ENCODE results near the gene MTA2. TPM values are rescaled to one million over a fixed set of nuclear protein-coding genes. Genes with fewer than 3 reads are reported as not detected.

Gene MTA2
- total RNA-seq, 1 donor from 2014 or later = 172 TPM

DNA sequence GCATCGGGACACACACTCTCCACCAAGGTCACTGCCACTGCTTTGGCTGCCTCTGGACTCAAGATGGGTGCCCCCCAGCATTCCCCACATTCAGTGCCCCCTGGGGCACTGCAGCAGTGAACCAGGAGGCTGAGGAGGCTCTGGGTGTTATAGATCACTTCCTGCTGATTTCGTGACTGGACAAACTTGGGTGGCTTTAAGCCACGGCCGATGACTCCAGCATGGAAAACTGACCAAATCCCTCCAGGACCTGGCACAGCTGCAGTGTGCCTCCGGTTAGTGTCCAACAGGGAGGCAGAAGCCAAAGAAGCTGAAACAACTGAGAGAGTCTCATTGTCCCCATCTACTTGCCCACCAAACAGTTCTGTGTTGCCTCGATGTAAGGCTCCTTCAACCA, 45.9 kb upstream of the MTA2 start:
- no peak for DNase-seq
- Mint-ChIP-seq H3K4me1 (ENCODE audit: low read depth, unreplicated experiment) (peaks cover 14% of the 10 kb centered on the region), H3K4me3 (ENCODE audit: unreplicated experiment) (no peak overlapping the region), H3K9me3 (ENCODE audit: unreplicated experiment) (peaks cover 7% of the 10 kb centered on the region), H3K27ac (ENCODE audit: unreplicated experiment) (no peak overlapping the region), H3K27me3 (ENCODE audit: unreplicated experiment) (peaks cover 9% of the 10 kb centered on the region), H3K36me3 (ENCODE audit: unreplicated experiment) (no peaks in the 10 kb centered on the region)
- TF ChIP-seq, protein P1, sequence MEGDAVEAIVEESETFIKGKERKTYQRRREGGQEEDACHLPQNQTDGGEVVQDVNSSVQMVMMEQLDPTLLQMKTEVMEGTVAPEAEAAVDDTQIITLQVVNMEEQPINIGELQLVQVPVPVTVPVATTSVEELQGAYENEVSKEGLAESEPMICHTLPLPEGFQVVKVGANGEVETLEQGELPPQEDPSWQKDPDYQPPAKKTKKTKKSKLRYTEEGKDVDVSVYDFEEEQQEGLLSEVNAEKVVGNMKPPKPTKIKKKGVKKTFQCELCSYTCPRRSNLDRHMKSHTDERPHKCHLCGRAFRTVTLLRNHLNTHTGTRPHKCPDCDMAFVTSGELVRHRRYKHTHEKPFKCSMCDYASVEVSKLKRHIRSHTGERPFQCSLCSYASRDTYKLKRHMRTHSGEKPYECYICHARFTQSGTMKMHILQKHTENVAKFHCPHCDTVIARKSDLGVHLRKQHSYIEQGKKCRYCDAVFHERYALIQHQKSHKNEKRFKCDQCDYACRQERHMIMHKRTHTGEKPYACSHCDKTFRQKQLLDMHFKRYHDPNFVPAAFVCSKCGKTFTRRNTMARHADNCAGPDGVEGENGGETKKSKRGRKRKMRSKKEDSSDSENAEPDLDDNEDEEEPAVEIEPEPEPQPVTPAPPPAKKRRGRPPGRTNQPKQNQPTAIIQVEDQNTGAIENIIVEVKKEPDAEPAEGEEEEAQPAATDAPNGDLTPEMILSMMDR (IDR thresholded peaks at IDR 0.05; ENCODE audit: partially characterized antibody, unreplicated experiment) = no peak

DNA sequence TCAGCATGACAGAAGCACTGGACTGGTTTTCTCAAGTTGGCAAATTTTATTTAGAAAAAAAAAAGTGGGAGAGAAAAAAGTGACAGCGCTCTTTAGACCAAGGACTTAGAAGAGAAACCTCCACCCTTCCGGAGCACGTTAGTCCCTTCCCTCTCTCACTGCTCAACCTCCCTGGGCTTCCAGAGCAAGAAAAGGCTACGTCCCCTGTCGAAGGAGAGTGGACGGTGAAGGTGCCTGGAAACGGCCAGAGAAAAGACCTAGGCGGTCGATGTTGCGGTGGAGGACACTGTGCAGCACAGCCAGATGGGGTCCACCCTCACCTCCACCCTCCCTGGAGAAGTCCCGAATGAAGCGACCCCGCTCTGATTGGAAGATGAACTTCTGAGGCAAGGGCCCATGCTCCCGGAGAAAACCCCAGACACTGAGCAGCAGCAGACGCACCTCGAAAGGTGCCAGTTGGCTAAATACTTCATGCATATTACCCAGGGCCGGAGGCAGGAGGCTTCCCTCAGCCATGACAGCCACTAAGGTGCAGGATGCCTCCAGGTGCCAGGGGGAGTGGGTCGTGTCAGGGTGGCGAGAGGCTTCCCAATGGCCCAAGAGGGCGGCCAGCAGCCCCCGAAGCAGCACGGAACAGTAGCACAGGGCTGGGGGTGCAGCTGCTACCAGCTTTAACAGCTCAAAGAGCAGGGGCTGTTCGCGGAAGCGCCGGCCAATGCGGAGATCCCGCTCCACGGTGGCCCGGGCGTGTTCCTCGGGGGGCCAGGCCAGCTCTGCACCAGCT, 45.4 kb upstream of the MTA2 start:
- peaks cover 10% of the 10 kb centered on the region for H3K4me1 Mint-ChIP-seq (ENCODE audit: low read depth, unreplicated experiment)
- DNase-seq = no peak
- H3K9me3 Mint-ChIP-seq (ENCODE audit: unreplicated experiment) = peaks cover 7% of the 10 kb centered on the region
- H3K4me3 Mint-ChIP-seq (ENCODE audit: unreplicated experiment) = peak overlapping the region; percentile 99
- H3K36me3 Mint-ChIP-seq (ENCODE audit: unreplicated experiment) = no peaks in the 10 kb centered on the region
- H3K27ac Mint-ChIP-seq (ENCODE audit: unreplicated experiment) = no peak overlapping the region
- H3K27me3 Mint-ChIP-seq (ENCODE audit: unreplicated experiment) = peaks cover 8% of the 10 kb centered on the region
- TF ChIP-seq, protein P1 (IDR thresholded peaks at IDR 0.05; ENCODE audit: partially characterized antibody, unreplicated experiment) = no peak

DNA sequence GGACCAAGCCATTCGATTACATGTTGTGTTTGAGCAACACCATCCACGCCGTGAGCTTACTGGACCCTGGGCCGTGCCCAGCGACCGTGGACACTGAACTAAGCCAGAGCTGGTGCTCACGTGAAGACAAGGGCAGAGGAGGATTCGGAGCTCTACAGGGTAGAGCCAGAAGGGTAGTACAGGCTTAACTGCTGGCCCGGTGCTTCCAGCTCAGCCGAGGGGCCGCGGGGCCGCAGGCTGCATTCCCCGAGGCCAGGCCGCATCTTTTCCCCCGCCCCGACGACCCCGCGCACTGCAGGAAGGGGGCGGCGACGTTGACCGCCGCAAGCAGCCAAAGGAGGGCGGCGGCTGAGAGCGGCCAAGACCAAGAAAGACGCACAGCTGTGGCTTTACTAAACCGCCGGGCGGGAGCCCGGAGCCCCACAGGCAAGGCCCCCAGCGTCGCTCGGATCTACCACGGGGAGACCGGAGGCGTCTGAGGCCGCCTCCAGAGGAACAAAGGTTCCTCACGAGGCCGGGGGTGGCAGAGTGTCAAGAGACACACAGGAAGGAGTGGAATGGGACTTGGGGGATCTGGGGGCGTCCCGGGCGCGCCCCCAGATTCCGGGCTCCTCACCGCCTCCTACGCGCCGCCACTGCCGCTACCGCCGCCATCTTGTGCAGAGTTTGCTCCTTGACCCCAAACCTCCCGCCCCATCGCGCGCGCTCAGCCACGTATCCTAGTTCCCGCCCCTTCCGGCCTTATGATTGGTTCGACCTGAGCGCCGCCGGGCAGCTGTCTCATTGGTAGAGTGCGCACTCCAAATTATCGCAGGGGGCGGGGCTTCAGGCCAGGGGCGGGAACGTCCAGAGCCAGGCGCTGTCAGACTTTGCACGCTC, 44.5 kb upstream of the MTA2 start, which contains the start of gene GANAB:
TSS of gene GANAB (minus strand) at position 668 of the 879 bp plus-strand sequence. CDS start at position 654, 14 bp downstream.
- peaks cover 10% of the 10 kb centered on the region for H3K4me1 Mint-ChIP-seq (ENCODE audit: low read depth, unreplicated experiment)
- H3K36me3 Mint-ChIP-seq (ENCODE audit: unreplicated experiment) = no peaks in the 10 kb centered on the region
- TF ChIP-seq, protein P1 (IDR thresholded peaks at IDR 0.05; ENCODE audit: partially characterized antibody, unreplicated experiment) = peak; percentile 18

DNA sequence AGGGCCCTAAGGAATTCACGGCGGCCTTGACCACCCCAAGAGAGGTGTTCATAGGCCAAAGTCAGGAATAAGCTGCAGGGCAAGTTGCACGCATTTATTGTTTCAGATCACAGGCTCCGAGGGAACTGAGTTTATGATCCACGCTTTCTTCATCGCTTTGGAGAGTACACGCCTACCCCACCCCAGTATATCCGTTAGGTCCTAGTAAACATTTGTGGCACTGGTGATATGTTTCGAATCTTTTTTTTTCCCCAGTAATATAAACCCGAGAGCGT, 43.9 kb upstream of the MTA2 start:
- H3K27ac Mint-ChIP-seq (ENCODE audit: unreplicated experiment) = peak overlapping the region; percentile 95
- H3K9me3 Mint-ChIP-seq (ENCODE audit: unreplicated experiment) = peaks cover 7% of the 10 kb centered on the region
- peaks cover 8% of the 10 kb centered on the region for H3K27me3 Mint-ChIP-seq (ENCODE audit: unreplicated experiment)
- TF ChIP-seq, protein P1 (IDR thresholded peaks at IDR 0.05; ENCODE audit: partially characterized antibody, unreplicated experiment) = no peak
- peaks cover 10% of the 10 kb centered on the region for H3K4me1 Mint-ChIP-seq (ENCODE audit: low read depth, unreplicated experiment)
- DNase-seq = no peak
- H3K4me3 Mint-ChIP-seq (ENCODE audit: unreplicated experiment) = peak overlapping the region; percentile 99
- no peaks in the 10 kb centered on the region for H3K36me3 Mint-ChIP-seq (ENCODE audit: unreplicated experiment)

More for the DNA sequence above, 44.5 kb upstream of the MTA2 start, which contains the start of gene GANAB:
- H3K4me3 Mint-ChIP-seq (ENCODE audit: unreplicated experiment) = peak within 1 kb of the TSS; percentile 99
- H3K27me3 Mint-ChIP-seq (ENCODE audit: unreplicated experiment) = peaks cover 8% of the 10 kb centered on the region
- H3K27ac Mint-ChIP-seq (ENCODE audit: unreplicated experiment) = peak within 1 kb of the TSS; percentile 95
- H3K9me3 Mint-ChIP-seq (ENCODE audit: unreplicated experiment) = peaks cover 7% of the 10 kb centered on the region
- peak; percentile 99 for DNase-seq

Data from glutamatergic neuron (in vitro differentiated cells).